H1 (cell line): ENCODE measurements around the gene TXLNA. TPM values are rescaled to one million over a fixed set of nuclear protein-coding genes. Genes with fewer than 3 reads are reported as not detected.

Experiments
- CHD7 ChIP-seq: fragments of 300-600 bp; sonication (generic); IDR thresholded peaks from 2 replicates; pipeline ENCODE4 v1.7.1; 2012; ENCODE audit warnings: low read length, moderate library complexity, mild to moderate bottlenecking, inconsistent platforms; ENCODE audit not compliant: insufficient replicate concordance
- HDAC2 ChIP-seq, 2 experiments: fragments of 300-600 bp in 1 of 2; sonication (generic) in 1 of 2; IDR thresholded peaks; 2 replicates each; pipeline ENCODE4 v1.6.1; 2011 to 2012; ENCODE audit warnings: low read depth in 2 of 2, low read length in 2 of 2, mild to moderate bottlenecking in 2 of 2, moderate library complexity in 2 of 2, borderline replicate concordance in 1 of 2, inconsistent platforms in 1 of 2
- RXRA ChIP-seq: IDR thresholded peaks from 2 replicates; pipeline ENCODE4 v1.6.1; 2011; ENCODE audit warnings: low read depth, mild to moderate bottlenecking, low read length, moderate library complexity; ENCODE audit not compliant: insufficient read depth
- YY1 ChIP-seq: IDR thresholded peaks from 2 replicates; pipeline ENCODE4 v1.6.1; 2011; ENCODE audit warnings: low read depth, mild to moderate bottlenecking, low read length
- polyA plus RNA-seq, 7 experiments: library from polyadenylated mRNA; depleted of rRNA in 3 of 7; stranded (reverse) in 5 of 7; unstranded in 2 of 7; fragments of >200 nt in 5 of 7; fragments of 200-250 nt in 2 of 7; gene quantifications; 1 replicate in 5 of 7; 2 replicates in 1 of 7; 4 replicates in 1 of 7; pipeline versions ENCODE4 v1.2.1 to v1.2.3, GENCODE V29; 2011 to 2013; ENCODE audit warnings: missing spikeins in 2 of 7, mixed read lengths in 2 of 7
- total RNA-seq: library from RNA; stranded (reverse); fragmentation: NEBNext Ultra II Directional; extraction: Animal tissue kit (Norgen Biotek cat#: 25700); gene quantifications from 2 replicates; pipeline ENCODE4 v1.2.1, GENCODE V29; 2021

The TXLNA gene
- total and polyA plus RNA-seq, 2 of the 8 experiments (the other 6 are each of a cell fraction or from before 2014, with no cell fraction given) = 31.3 to 46.9 TPM

GRCh38 chr1:32163405-32163804, 16.1 kb upstream of the TXLNA start (continued):
- TF ChIP-seq CHD7 (no peak), RXRA (no peak), YY1 (no peak), HDAC2 (IDR thresholded peaks at IDR 0.05; ENCODE audit: borderline replicate concordance in 1 of 2, low read depth in 2 of 2, low read length in 2 of 2) (no peak)
